Measurements from ENCODE around the gene SPTBN1. TPM values are rescaled to one million over a fixed set of nuclear protein-coding genes. Genes with fewer than 3 reads are reported as not detected.
A peak's percentile ranks its signal among the peaks of the same experiment; 100 is the strongest.

The SPTBN1 gene
- total and polyA plus RNA-seq, 2 of the 13 experiments (the other 11 are each of a cell fraction or from before 2014, with no cell fraction given), result 123 to 299 TPM

GRCh38 chr2:54545702-54546450 is 89.7 kb downstream of the SPTBN1 start (continued):
- no peak for TF ChIP-seq AKNA (CRISPR knock-in tag; IDR thresholded peaks at IDR 0.05; ENCODE audit: borderline replicate concordance)
- TF ChIP-seq ZNF253 (CRISPR knock-in tag; IDR thresholded peaks at IDR 0.05; ENCODE audit: borderline replicate concordance), result no peak
- no peak for TF ChIP-seq ZNF567 (CRISPR knock-in tag; IDR thresholded peaks at IDR 0.05; ENCODE audit: borderline replicate concordance)
- TF ChIP-seq, protein P1, sequence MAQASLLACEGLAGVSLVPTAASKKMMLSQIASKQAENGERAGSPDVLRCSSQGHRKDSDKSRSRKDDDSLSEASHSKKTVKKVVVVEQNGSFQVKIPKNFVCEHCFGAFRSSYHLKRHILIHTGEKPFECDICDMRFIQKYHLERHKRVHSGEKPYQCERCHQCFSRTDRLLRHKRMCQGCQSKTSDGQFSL (CRISPR knock-in tag; IDR thresholded peaks at IDR 0.05), result no peak
- TF ChIP-seq ZNF790 (CRISPR knock-in tag; IDR thresholded peaks at IDR 0.05; ENCODE audit: borderline replicate concordance), result no peak
- 0 out of 2 replicates have a peak, but pooled peaks have one; percentile 52 for TF ChIP-seq NFATC3 (CRISPR knock-in tag; IDR thresholded peaks at IDR 0.05)
- TF ChIP-seq RARA (CRISPR knock-in tag; IDR thresholded peaks at IDR 0.05), result peak; percentile 77
- peak; percentile 93 for TF ChIP-seq MED1 (CRISPR knock-in tag; IDR thresholded peaks at IDR 0.05)
- 0 out of 2 replicates have a peak, but pooled peaks have one; percentile 29 for TF ChIP-seq ZNF274 (CRISPR knock-in tag; IDR thresholded peaks at IDR 0.05)
- TF ChIP-seq ZKSCAN5 (CRISPR knock-in tag; IDR thresholded peaks at IDR 0.05), result no peak
- TF ChIP-seq, protein P2, sequence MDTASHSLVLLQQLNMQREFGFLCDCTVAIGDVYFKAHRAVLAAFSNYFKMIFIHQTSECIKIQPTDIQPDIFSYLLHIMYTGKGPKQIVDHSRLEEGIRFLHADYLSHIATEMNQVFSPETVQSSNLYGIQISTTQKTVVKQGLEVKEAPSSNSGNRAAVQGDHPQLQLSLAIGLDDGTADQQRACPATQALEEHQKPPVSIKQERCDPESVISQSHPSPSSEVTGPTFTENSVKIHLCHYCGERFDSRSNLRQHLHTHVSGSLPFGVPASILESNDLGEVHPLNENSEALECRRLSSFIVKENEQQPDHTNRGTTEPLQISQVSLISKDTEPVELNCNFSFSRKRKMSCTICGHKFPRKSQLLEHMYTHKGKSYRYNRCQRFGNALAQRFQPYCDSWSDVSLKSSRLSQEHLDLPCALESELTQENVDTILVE (CRISPR knock-in tag; IDR thresholded peaks at IDR 0.05), result no peak; the same call in 1 of the 2 replicates
- TF ChIP-seq HOXA5 (CRISPR knock-in tag; IDR thresholded peaks at IDR 0.05), result no peak; the same call in 1 of the 2 replicates
- no peak for TF ChIP-seq RAD21 (CRISPR knock-in tag; IDR thresholded peaks at IDR 0.05)
- TF ChIP-seq ZNF558 (CRISPR knock-in tag; IDR thresholded peaks at IDR 0.05; ENCODE audit: borderline replicate concordance), result no peak
- TF ChIP-seq HMGA1 (CRISPR knock-in tag; conservative IDR thresholded peaks at IDR 0.05), result no peak
- no peak for TF ChIP-seq ZNF83 (CRISPR knock-in tag; IDR thresholded peaks at IDR 0.05; ENCODE audit: borderline replicate concordance)
- no peak for TF ChIP-seq ZMYM3 (CRISPR knock-in tag; IDR thresholded peaks at IDR 0.05)
- TF ChIP-seq TEAD2 (CRISPR knock-in tag; IDR thresholded peaks at IDR 0.05), result no peak
- TF ChIP-seq, protein P3, sequence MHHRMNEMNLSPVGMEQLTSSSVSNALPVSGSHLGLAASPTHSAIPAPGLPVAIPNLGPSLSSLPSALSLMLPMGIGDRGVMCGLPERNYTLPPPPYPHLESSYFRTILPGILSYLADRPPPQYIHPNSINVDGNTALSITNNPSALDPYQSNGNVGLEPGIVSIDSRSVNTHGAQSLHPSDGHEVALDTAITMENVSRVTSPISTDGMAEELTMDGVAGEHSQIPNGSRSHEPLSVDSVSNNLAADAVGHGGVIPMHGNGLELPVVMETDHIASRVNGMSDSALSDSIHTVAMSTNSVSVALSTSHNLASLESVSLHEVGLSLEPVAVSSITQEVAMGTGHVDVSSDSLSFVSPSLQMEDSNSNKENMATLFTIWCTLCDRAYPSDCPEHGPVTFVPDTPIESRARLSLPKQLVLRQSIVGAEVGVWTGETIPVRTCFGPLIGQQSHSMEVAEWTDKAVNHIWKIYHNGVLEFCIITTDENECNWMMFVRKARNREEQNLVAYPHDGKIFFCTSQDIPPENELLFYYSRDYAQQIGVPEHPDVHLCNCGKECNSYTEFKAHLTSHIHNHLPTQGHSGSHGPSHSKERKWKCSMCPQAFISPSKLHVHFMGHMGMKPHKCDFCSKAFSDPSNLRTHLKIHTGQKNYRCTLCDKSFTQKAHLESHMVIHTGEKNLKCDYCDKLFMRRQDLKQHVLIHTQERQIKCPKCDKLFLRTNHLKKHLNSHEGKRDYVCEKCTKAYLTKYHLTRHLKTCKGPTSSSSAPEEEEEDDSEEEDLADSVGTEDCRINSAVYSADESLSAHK (CRISPR knock-in tag; IDR thresholded peaks at IDR 0.05; ENCODE audit: borderline replicate concordance), result no peak
- TF ChIP-seq ZNF367 (CRISPR knock-in tag; IDR thresholded peaks at IDR 0.05; ENCODE audit: borderline replicate concordance), result no peak
